HepG2 (cell line): ENCODE data around the gene VENTX. TPM values are rescaled to one million over a fixed set of nuclear protein-coding genes. Genes with fewer than 3 reads are reported as not detected.

Experiments
- ATAC-seq: fragments of 200-7000 bp; cut with Tn5 transposase; 3 replicates; pipeline ENCODE4 v1.9.1; 2020; ENCODE audit warnings: mild to moderate bottlenecking, moderate library complexity
- BruUV-seq: library from RNA; stranded (reverse); fragments of 400-500 nt; replicated peaks from 2 replicates; lab custom pipeline; 2021; lab: Mats Ljungman, UMichigan
- CTCF ChIA-PET: fragments of 300-600 bp; formaldehyde crosslinking; extraction: SDS; loops from one replicate; lab custom pipeline; 2021; ENCODE audit warnings: low total read pairs, inconsistent platforms, low intra/inter-chr PET ratio; lab: Yijun Ruan, JAX
- POLR2A ChIA-PET: fragments of 350-600 bp; sonication (Branson Sonifier 250); formaldehyde crosslinking; loops from one replicate; lab custom pipeline; 2020; ENCODE audit warnings: antibody characterized with exemption, inconsistent platforms; lab: Yijun Ruan, JAX
- DNase-seq: peaks from one replicate; pipeline ENCODE4 v3.0.0-alpha.2; 2015; ENCODE audit warnings: low spot score
- FAIRE-seq: peaks from 3 replicates; lab custom pipeline; 2011; peaks lifted over from hg19 to GRCh38; lab: Jason Lieb, UNC
- H2AFZ ChIP-seq: one replicate; pipeline ENCODE4 v1.6.1; 2011; ENCODE audit warnings: low read length, inconsistent platforms
- H3K27ac ChIP-seq: fragments of 300-600 bp; 3 replicates; pipeline ENCODE4 v1.8.0; 2011; ENCODE audit warnings: mixed run types, mild to moderate bottlenecking, mixed read lengths, low read length, inconsistent platforms; ENCODE audit not compliant: insufficient read depth; ENCODE audit errors: extremely low read length
- H3K27me3 ChIP-seq, 2 experiments: fragments of 200-600 bp in 1 of 2; 2 replicates in 1 of 2; 3 replicates in 1 of 2; pipeline versions ENCODE4 v1.6.0 to v1.8.0; 2011; ENCODE audit warnings: low read length in 2 of 2, mild to moderate bottlenecking in 2 of 2, moderate library complexity in 2 of 2, inconsistent platforms in 1 of 2; ENCODE audit not compliant: insufficient read depth in 2 of 2, control insufficient read depth in 1 of 2
- H3K36me3 ChIP-seq, 2 experiments: fragments of 200-600 bp in 1 of 2; replicated peaks in 1 of 2; 2 replicates in 1 of 2; 3 replicates in 1 of 2; pipeline versions ENCODE4 v1.5.1 to v1.8.0; 2011; ENCODE audit warnings: low read length in 2 of 2, inconsistent platforms in 1 of 2; ENCODE audit not compliant: insufficient read depth in 2 of 2, control insufficient read depth in 1 of 2
- H3K4me1 ChIP-seq: 2 replicates; pipeline ENCODE4 v1.5.1; 2012; ENCODE audit warnings: low read length, inconsistent platforms; ENCODE audit not compliant: insufficient read depth
- H3K4me2 ChIP-seq: 2 replicates; pipeline ENCODE4 v1.6.0; 2011; ENCODE audit warnings: low read depth, low read length, inconsistent platforms
- H3K4me3 ChIP-seq, 3 experiments: fragments of 200-600 bp in 1 of 3; sonication (generic), shearing (Covaris generic) in 1 of 3; replicated peaks in 1 of 3; 2 replicates each; pipeline ENCODE4 v1.5.1; 2011 to 2016; ENCODE audit warnings: low read length in 3 of 3, inconsistent platforms in 2 of 3, low read depth in 2 of 3, mild to moderate bottlenecking in 2 of 3, control low read depth in 1 of 3, mixed read lengths in 1 of 3; ENCODE audit not compliant: insufficient read depth in 1 of 3
- H3K79me2 ChIP-seq: one replicate; pipeline ENCODE4 v1.6.1; 2011; ENCODE audit warnings: low read length, inconsistent platforms; ENCODE audit not compliant: insufficient read depth
- H3K9ac ChIP-seq: 2 replicates; pipeline ENCODE4 v1.6.0; 2011; ENCODE audit warnings: mild to moderate bottlenecking, low read depth, low read length, inconsistent platforms; ENCODE audit not compliant: insufficient read depth
- H3K9me3 ChIP-seq: 2 replicates; pipeline ENCODE4 v1.5.1; 2012; ENCODE audit warnings: mild to moderate bottlenecking, low read length
- H4K20me1 ChIP-seq: 2 replicates; pipeline ENCODE4 v1.6.0; 2011; ENCODE audit warnings: inconsistent platforms, mild to moderate bottlenecking, low read length, moderate library complexity; ENCODE audit not compliant: insufficient read depth
- AHR ChIP-seq: IDR thresholded peaks from 2 replicates; pipeline ENCODE4 v1.6.1; 2018; ENCODE audit warnings: missing genetic modification reagents, missing compliant biosample characterization
- CBX1 ChIP-seq: IDR thresholded peaks from one replicate; pipeline ENCODE4 v1.6.1; 2016; ENCODE audit warnings: antibody characterized with exemption, low read depth
- CENPT ChIP-seq: sonication (generic); formaldehyde crosslinking; IDR thresholded peaks from 2 replicates; pipeline ENCODE4 v1.8.0; 2022; ENCODE audit warnings: low read depth, mild to moderate bottlenecking, moderate library complexity, missing genetic modification reagents
- FOXO1 ChIP-seq: sonication (generic); formaldehyde crosslinking; IDR thresholded peaks from 2 replicates; pipeline ENCODE4 v1.4.0; 2020; ENCODE audit warnings: missing genetic modification reagents
- ISX ChIP-seq: sonication (generic); formaldehyde crosslinking; conservative IDR thresholded peaks from 2 replicates; pipeline ENCODE4 v1.5.0; 2020; ENCODE audit warnings: missing genetic modification reagents
- MEF2D ChIP-seq: sonication (generic); formaldehyde crosslinking; IDR thresholded peaks from 2 replicates; pipeline ENCODE4 v1.5.1; 2020; ENCODE audit warnings: mild to moderate bottlenecking, missing genetic modification reagents
- MIER2 ChIP-seq: IDR thresholded peaks from 2 replicates; pipeline ENCODE4 v1.6.1; 2016; ENCODE audit warnings: missing biosample characterization, missing genetic modification reagents
- ZNF12 ChIP-seq: sonication (generic); formaldehyde crosslinking; IDR thresholded peaks from 2 replicates; pipeline ENCODE4 v1.5.0; 2020; ENCODE audit warnings: missing genetic modification reagents
- ZNF136 ChIP-seq: sonication (generic); formaldehyde crosslinking; IDR thresholded peaks from 2 replicates; pipeline ENCODE4 v1.8.1; 2022; ENCODE audit warnings: low read depth, mild to moderate bottlenecking, moderate library complexity, missing genetic modification reagents
- ZNF263 ChIP-seq: sonication (generic); formaldehyde crosslinking; IDR thresholded peaks from 2 replicates; pipeline ENCODE4 v1.4.0; 2020; ENCODE audit warnings: missing genetic modification reagents
- ZNF44 ChIP-seq: sonication (generic); formaldehyde crosslinking; IDR thresholded peaks from 2 replicates; pipeline ENCODE4 v1.5.1; 2020; ENCODE audit warnings: mild to moderate bottlenecking, missing genetic modification reagents
- ZNF543 ChIP-seq: sonication (generic); formaldehyde crosslinking; IDR thresholded peaks from 2 replicates; pipeline ENCODE4 v1.4.0; 2020; ENCODE audit warnings: mild to moderate bottlenecking, missing genetic modification reagents
- ZNF619 ChIP-seq: sonication (generic); formaldehyde crosslinking; IDR thresholded peaks from 2 replicates; pipeline ENCODE4 v1.4.0; 2020; ENCODE audit warnings: mild to moderate bottlenecking, missing genetic modification reagents
- ZNF749 ChIP-seq: sonication (generic); formaldehyde crosslinking; IDR thresholded peaks from 2 replicates; pipeline ENCODE4 v1.8.0; 2022; ENCODE audit warnings: mild to moderate bottlenecking, missing genetic modification reagents, moderate library complexity, borderline replicate concordance
- ZSCAN21 ChIP-seq: sonication (generic); formaldehyde crosslinking; IDR thresholded peaks from 2 replicates; pipeline ENCODE4 v1.8.0; 2022; ENCODE audit warnings: mild to moderate bottlenecking, missing genetic modification reagents, moderate library complexity, borderline replicate concordance
- WGBS: methylation state at CpG from one replicate; pipeline ENCODE4 v1.1.6; 2017; ENCODE audit warnings: low lambda C conversion rate; 5-methylcytosine and 5-hydroxymethylcytosine counted together
- in situ Hi-C: cut with HindIII; loops from 2 replicates; pipeline ENCODE4 v1.10.0; 2017; ENCODE audit warnings: low pct_unique_long_range_greater_than_20kb; ENCODE audit not compliant: extremely low pct_ligation_motif_present
- intact Hi-C: fragments of 100-400 bp; cut with micrococcal nuclease; formaldehyde crosslinking; loops from one replicate; pipeline ENCODE4 v1.10.0; 2022; ENCODE audit not compliant: unreplicated experiment
- polyA plus RNA-seq, 8 experiments: library from polyadenylated mRNA; depleted of rRNA in 3 of 8; stranded (reverse) in 7 of 8; unstranded in 1 of 8; fragments of >200 nt; fragmentation: Illumina TruSeq in 4 of 8; extraction: Trizol in 4 of 8; gene quantifications; 2 replicates each; pipeline versions ENCODE4 v1.2.1 to v1.2.3, GENCODE V29; 2011 to 2016; ENCODE audit warnings: low read depth in 4 of 8, missing spikeins in 1 of 8, mixed read lengths in 1 of 8; ENCODE audit not compliant: insufficient read depth in 1 of 8
- total RNA-seq, 5 experiments: library from RNA; depleted of rRNA; stranded (reverse); fragments of >200 nt; fragmentation: Illumina TruSeq; extraction: Trizol; gene quantifications; 2 replicates each; pipeline ENCODE4 v1.2.3, GENCODE V29; 2016; ENCODE audit warnings: low read depth in 1 of 5
- TF ChIP-seq, protein P1 (sequence below): sonication (generic); formaldehyde crosslinking; IDR thresholded peaks from 2 replicates; pipeline ENCODE4 v1.8.1; 2022; ENCODE audit warnings: mild to moderate bottlenecking, missing genetic modification reagents
- TF ChIP-seq, protein P2 (sequence below): IDR thresholded peaks from 2 replicates; pipeline ENCODE4 v1.6.1; 2016; ENCODE audit warnings: low read depth, borderline replicate concordance
- TF ChIP-seq, protein P3 (sequence below): IDR thresholded peaks from 2 replicates; pipeline ENCODE4 v1.6.1; 2018; ENCODE audit warnings: missing genetic modification reagents
- TF ChIP-seq, protein P4 (sequence below): sonication (generic); formaldehyde crosslinking; IDR thresholded peaks from 2 replicates; pipeline ENCODE4 v1.5.1; 2020; ENCODE audit warnings: mild to moderate bottlenecking, missing genetic modification reagents, moderate library complexity

The VENTX gene
- total and polyA plus RNA-seq, 2 of the 13 experiments (the other 11 are each of a cell fraction or from before 2014, with no cell fraction given), result not detected

DNA sequence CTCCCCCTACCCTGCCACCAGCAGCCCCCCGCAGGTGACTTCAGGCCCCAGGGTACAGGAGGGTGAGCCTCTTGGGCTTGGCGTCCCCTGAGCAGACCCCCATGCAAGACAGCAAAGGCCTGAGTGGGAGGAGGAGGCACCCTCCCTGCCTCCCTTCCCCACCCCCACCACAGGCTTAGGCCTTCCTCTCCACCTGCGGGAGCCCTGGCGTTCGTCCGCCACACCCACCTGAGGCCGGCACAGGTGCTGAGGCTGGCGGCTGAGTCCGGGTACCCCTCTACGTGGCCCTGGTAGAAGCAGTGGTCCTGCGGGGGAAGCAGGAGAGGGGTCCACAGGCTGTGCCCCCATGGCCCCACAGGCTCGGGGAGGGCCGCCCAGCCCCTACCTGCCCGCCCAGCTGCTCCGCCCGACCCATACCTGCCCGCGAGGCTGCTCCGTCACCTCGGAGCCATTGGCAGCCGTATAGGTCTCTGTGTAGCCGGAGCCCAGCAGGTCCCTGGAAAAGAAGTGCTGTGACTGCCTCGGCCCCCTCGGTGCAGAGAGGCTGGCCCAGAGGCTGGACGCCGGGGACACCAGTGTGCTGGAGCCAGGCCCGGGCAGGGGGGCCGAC, 36.0 kb downstream of the VENTX start:
- Histone ChIP-seq H2AFZ (no peak overlapping the region), H3K9ac (no peak overlapping the region), H3K27me3 (peaks cover 0 to 21% of the 10 kb centered on the region in 2 experiments; a peak in 3 of 5 replicates), H3K36me3 (no peaks in the 10 kb centered on the region), H3K4me2 (no peak overlapping the region), H4K20me1 (peaks cover 7% of the 10 kb centered on the region; the same call in 1 of the 2 replicates), H3K27ac (no peak overlapping the region), H3K4me1 (peaks cover 16% of the 10 kb centered on the region), H3K4me3 (no peak overlapping the region), H3K79me2 (no peaks in the 10 kb centered on the region), H3K9me3 (no peaks in the 10 kb centered on the region)
- WGBS, result no CpG with 5 or more reads among the region's 28 CpGs
- intact Hi-C loops, result no loop called here
- no TSS peak for BruUV-seq
- no peak for FAIRE-seq
- no peak for DNase-seq
- ChIA-PET POLR2A (no interaction called here), CTCF (no interaction called here)
- in situ Hi-C loops, result no loop called here
- ATAC-seq, result no peak
- TF ChIP-seq, protein P1, sequence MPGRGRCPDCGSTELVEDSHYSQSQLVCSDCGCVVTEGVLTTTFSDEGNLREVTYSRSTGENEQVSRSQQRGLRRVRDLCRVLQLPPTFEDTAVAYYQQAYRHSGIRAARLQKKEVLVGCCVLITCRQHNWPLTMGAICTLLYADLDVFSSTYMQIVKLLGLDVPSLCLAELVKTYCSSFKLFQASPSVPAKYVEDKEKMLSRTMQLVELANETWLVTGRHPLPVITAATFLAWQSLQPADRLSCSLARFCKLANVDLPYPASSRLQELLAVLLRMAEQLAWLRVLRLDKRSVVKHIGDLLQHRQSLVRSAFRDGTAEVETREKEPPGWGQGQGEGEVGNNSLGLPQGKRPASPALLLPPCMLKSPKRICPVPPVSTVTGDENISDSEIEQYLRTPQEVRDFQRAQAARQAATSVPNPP (CRISPR knock-in tag), result no peak
- TF ChIP-seq ZNF749 (CRISPR knock-in tag) (no peak), ZNF44 (CRISPR knock-in tag) (no peak), FOXO1 (CRISPR knock-in tag) (no peak), ZNF12 (no peak), ZSCAN21 (CRISPR knock-in tag) (no peak), CENPT (no peak), ISX (no peak), ZNF136 (CRISPR knock-in tag) (no peak), MIER2 (no peak), AHR (CRISPR knock-in tag) (no peak), ZNF619 (CRISPR knock-in tag) (no peak), ZNF543 (CRISPR knock-in tag) (no peak), MEF2D (CRISPR knock-in tag) (no peak), ZNF263 (CRISPR knock-in tag) (no peak), CBX1 (no peak)
- TF ChIP-seq, protein P2, sequence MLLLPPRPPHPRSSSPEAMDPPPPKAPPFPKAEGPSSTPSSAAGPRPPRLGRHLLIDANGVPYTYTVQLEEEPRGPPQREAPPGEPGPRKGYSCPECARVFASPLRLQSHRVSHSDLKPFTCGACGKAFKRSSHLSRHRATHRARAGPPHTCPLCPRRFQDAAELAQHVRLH (CRISPR knock-in tag), result no peak
- TF ChIP-seq, protein P3, sequence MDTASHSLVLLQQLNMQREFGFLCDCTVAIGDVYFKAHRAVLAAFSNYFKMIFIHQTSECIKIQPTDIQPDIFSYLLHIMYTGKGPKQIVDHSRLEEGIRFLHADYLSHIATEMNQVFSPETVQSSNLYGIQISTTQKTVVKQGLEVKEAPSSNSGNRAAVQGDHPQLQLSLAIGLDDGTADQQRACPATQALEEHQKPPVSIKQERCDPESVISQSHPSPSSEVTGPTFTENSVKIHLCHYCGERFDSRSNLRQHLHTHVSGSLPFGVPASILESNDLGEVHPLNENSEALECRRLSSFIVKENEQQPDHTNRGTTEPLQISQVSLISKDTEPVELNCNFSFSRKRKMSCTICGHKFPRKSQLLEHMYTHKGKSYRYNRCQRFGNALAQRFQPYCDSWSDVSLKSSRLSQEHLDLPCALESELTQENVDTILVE (CRISPR knock-in tag), result no peak
- TF ChIP-seq, protein P4, sequence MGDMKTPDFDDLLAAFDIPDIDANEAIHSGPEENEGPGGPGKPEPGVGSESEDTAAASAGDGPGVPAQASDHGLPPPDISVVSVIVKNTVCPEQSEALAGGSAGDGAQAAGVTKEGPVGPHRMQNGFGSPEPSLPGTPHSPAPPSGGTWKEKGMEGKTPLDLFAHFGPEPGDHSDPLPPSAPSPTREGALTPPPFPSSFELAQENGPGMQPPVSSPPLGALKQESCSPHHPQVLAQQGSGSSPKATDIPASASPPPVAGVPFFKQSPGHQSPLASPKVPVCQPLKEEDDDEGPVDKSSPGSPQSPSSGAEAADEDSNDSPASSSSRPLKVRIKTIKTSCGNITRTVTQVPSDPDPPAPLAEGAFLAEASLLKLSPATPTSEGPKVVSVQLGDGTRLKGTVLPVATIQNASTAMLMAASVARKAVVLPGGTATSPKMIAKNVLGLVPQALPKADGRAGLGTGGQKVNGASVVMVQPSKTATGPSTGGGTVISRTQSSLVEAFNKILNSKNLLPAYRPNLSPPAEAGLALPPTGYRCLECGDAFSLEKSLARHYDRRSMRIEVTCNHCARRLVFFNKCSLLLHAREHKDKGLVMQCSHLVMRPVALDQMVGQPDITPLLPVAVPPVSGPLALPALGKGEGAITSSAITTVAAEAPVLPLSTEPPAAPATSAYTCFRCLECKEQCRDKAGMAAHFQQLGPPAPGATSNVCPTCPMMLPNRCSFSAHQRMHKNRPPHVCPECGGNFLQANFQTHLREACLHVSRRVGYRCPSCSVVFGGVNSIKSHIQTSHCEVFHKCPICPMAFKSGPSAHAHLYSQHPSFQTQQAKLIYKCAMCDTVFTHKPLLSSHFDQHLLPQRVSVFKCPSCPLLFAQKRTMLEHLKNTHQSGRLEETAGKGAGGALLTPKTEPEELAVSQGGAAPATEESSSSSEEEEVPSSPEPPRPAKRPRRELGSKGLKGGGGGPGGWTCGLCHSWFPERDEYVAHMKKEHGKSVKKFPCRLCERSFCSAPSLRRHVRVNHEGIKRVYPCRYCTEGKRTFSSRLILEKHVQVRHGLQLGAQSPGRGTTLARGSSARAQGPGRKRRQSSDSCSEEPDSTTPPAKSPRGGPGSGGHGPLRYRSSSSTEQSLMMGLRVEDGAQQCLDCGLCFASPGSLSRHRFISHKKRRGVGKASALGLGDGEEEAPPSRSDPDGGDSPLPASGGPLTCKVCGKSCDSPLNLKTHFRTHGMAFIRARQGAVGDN (CRISPR knock-in tag), result no peak
